Mucosa of descending colon (tissue), 3 donors: Measurements from ENCODE around the gene ATP8B4. TPM values are rescaled to one million over a fixed set of nuclear protein-coding genes. Genes with fewer than 3 reads are reported as not detected.

Experiments
- ATAC-seq: fragments of 200-7000 bp; cut with Tn5 transposase; one replicate; pipeline ENCODE4 v1.9.1; 2020; ENCODE audit warnings: mild to moderate bottlenecking, moderate library complexity
- DNase-seq, 3 donors: peaks; one replicate each; pipeline ENCODE4 v3.0.0-alpha.2; 2020
- H3K36me3 ChIP-seq: fragments of 200-600 bp; one replicate; pipeline ENCODE4 v1.8.0; 2021; ENCODE audit warnings: low read depth, mild to moderate bottlenecking
- H3K4me1 ChIP-seq: fragments of 200-600 bp; one replicate; pipeline ENCODE4 v1.8.0; 2021; ENCODE audit warnings: low read depth, mild to moderate bottlenecking
- H3K4me3 ChIP-seq: fragments of 200-600 bp; one replicate; pipeline ENCODE4 v1.8.0; 2021; ENCODE audit warnings: mild to moderate bottlenecking
- H3K9me3 ChIP-seq: fragments of 200-600 bp; one replicate; pipeline ENCODE4 v1.8.0; 2021; ENCODE audit warnings: mild to moderate bottlenecking
- CTCF ChIP-seq: fragments of 200-600 bp; IDR thresholded peaks from one replicate; pipeline ENCODE4 v1.8.0; 2022; ENCODE audit warnings: antibody characterized with exemption, mild to moderate bottlenecking
- intact Hi-C, 2 donors: fragments of 100-400 bp; cut with DNase I in 1 of 2; cut with micrococcal nuclease in 1 of 2; formaldehyde crosslinking; loops; one replicate each; pipeline versions ENCODE4 v1.11.0 to v1.11.1; 2022; cut with DNase I, micrococcal nuclease
- total RNA-seq, 3 donors: library from RNA; stranded (reverse); fragmentation: NEBNext Ultra II Directional in 2 of 3; extraction: Animal tissue kit (Norgen Biotek cat#: 25700) in 2 of 3; gene quantifications; one replicate each; pipeline versions ENCODE4 v1.2.1 to v1.2.4, GENCODE V29; 2021 to 2023
- donor health status: DM: no; HTN: no; CAD: no; lungs with moderate emphysema.
- donor health status: DM: no; HTN: no; CAD: no.
- donor health status: DM: no; HTN: yes; CAD: no.

ATP8B4 gene
- total RNA-seq, 3 donors from 2014 or later, result 4.7 to 8.9 (median 7.4) TPM

DNA sequence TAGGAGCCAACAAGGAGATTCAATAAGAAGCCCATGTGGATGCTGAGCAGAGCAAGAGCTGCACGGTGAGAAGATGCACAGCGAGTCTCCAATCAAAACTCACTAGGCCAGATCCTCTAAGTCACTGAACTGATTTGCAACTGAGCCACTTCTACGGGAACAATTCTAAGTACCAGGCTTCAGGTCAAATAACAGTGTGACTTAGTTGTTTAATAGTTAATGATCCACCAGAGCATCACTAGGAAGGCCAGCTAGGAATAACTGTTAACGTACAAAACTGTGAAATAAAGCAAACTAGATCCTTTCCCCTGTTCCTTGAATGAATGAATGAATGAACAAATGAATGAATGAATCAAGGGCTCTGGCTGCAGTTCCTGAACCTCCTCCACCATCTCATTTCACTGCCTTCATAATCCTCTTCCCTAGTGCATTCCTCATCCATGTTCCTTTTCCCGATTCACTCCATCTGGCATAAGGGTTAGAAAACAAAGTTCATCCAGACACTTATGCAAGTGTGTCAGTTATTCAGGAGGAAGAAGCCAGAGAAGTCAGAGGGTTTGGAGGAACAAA is 59.7 kb downstream of the ATP8B4 start:
- Histone ChIP-seq H3K4me1 (no peaks in the 10 kb centered on the region), H3K9me3 (no peaks in the 10 kb centered on the region), H3K36me3 (no peaks in the 10 kb centered on the region), H3K4me3 (no peak overlapping the region)
- no peak for DNase-seq
- TF ChIP-seq CTCF, result no peak
- intact Hi-C loops, result no loop called here
- ATAC-seq, result no peak

DNA sequence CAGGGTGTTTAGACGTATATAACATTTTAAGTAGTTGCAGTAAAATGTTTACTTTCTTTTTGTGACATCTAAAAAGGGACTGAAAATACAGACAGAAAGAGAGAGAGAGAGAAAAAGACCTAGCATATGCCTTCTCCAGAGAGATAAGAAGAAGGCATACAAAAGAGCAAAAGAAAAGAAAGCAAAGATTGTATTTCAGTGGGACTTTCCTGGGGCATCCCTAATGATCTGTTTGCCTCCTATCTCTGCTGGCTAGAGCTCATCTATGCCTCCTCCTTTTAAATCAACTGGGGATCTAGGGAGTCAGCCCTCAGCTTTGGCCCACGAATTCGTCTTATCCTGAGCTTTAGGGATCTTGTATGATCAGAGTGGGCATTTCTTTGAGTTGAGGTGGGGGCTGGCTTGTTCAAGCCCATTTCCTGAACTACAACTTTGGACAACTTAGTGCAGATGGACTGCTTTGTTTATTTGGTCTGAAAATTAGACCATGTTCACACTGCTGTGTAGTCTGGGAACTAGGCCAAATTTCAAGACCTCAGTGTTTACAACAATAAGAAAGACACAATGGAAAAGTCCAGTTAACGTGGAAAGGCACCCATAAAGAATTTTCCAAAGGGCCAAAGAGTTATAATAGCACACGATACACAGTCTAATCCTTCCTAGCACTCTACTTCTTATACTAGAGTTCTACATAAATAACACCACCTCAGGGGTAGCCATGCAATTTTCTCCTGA is 61.0 kb downstream of the ATP8B4 start:
- no peak for ATAC-seq
- no peak for TF ChIP-seq CTCF
- H3K36me3 ChIP-seq, result no peaks in the 10 kb centered on the region
- no peak for DNase-seq
- H3K9me3 ChIP-seq, result no peaks in the 10 kb centered on the region
- H3K4me1 ChIP-seq, result peaks cover 3% of the 10 kb centered on the region
- no peak overlapping the region for H3K4me3 ChIP-seq
- intact Hi-C loops, result no loop called here

GRCh38 chr15:50057196-50057595 is 61.8 kb downstream of the ATP8B4 start:
- Histone ChIP-seq H3K9me3 (no peaks in the 10 kb centered on the region), H3K4me3 (no peak overlapping the region), H3K36me3 (no peaks in the 10 kb centered on the region), H3K4me1 (peaks cover 5% of the 10 kb centered on the region)
- ATAC-seq, result no peak
- DNase-seq, result no peak
- TF ChIP-seq CTCF, result no peak
- intact Hi-C loops, result no loop called here

GRCh38 chr15:50055750-50056157 is 63.3 kb downstream of the ATP8B4 start:
- Histone ChIP-seq H3K36me3 (no peaks in the 10 kb centered on the region), H3K4me3 (no peak overlapping the region), H3K4me1 (peaks cover 5% of the 10 kb centered on the region), H3K9me3 (no peaks in the 10 kb centered on the region)
- intact Hi-C loops, result no loop called here
- TF ChIP-seq CTCF, result no peak
- ATAC-seq, result peak; percentile 13
- DNase-seq, result no peak

GRCh38 chr15:50055332-50055731 is 63.7 kb downstream of the ATP8B4 start:
- H3K36me3 ChIP-seq, result no peaks in the 10 kb centered on the region
- peak; percentile 42 for ATAC-seq
- TF ChIP-seq CTCF, result no peak
- DNase-seq, result no peak
- intact Hi-C loops, result no loop called here
- no peak overlapping the region for H3K4me3 ChIP-seq
- H3K4me1 ChIP-seq, result peaks cover 5% of the 10 kb centered on the region
- H3K9me3 ChIP-seq, result no peaks in the 10 kb centered on the region
